Body of pancreas (tissue), 4 donors: ENCODE results near the gene SHOC2. TPM values are rescaled to one million over a fixed set of nuclear protein-coding genes. Genes with fewer than 3 reads are reported as not detected.

Experiments used
- ATAC-seq: fragments of 150-250 bp; one replicate; pipeline ENCODE4 v1.9.1; 2016
- DNase-seq, 4 donors: peaks; one replicate each; pipeline ENCODE4 v3.0.0-alpha.2; 2019
- H3K27ac ChIP-seq, 4 donors: fragments of 200-600 bp; sonication (generic); 1 replicate in 3 of 4; 2 replicates in 1 of 4; pipeline versions ENCODE4 v1.5.1 to v1.6.1; 2016 to 2019; ENCODE audit warnings: mild to moderate bottlenecking in 1 of 4, mixed read lengths in 1 of 4, moderate library complexity in 1 of 4
- H3K27me3 ChIP-seq, 2 donors: fragments of 200-600 bp; sonication (generic); one replicate each; pipeline ENCODE4 v1.6.0; 2016; ENCODE audit warnings: mild to moderate bottlenecking in 1 of 2
- H3K36me3 ChIP-seq, 2 donors: fragments of 200-600 bp; sonication (generic); replicated peaks in 1 of 2; 2 replicates each; pipeline ENCODE4 v1.5.1; 2016; ENCODE audit warnings: low read depth in 2 of 2; ENCODE audit not compliant: insufficient read depth in 1 of 2
- H3K4me1 ChIP-seq: fragments of 200-600 bp; sonication (generic); one replicate; pipeline ENCODE4 v1.6.0; 2016
- H3K4me3 ChIP-seq, 2 donors: fragments of 200-600 bp; sonication (generic); 1 replicate in 1 of 2; 2 replicates in 1 of 2; pipeline ENCODE4 v1.5.1; 2016 to 2019
- H3K9me3 ChIP-seq, 3 donors: fragments of 200-600 bp; sonication (generic); 1 replicate in 2 of 3; 2 replicates in 1 of 3; pipeline ENCODE4 v1.5.1; 2016
- CTCF ChIP-seq, 7 experiments: fragments of 450-650 bp in 4 of 7; fragments of 200-600 bp in 3 of 7; sonication (generic) in 3 of 7; IDR thresholded peaks; one replicate each; pipeline ENCODE4 v1.5.1; 2016 to 2019; ENCODE audit warnings: antibody characterized with exemption in 7 of 7
- POLR2A ChIP-seq, 3 donors: fragments of 450-650 bp; IDR thresholded peaks; one replicate each; pipeline ENCODE4 v1.6.1; 2016; ENCODE audit warnings: antibody characterized with exemption in 3 of 3, mild to moderate bottlenecking in 2 of 3
- WGBS, 2 donors: methylation state at CpG; one replicate each; pipeline ENCODE4 v1.1.5; 2017; 5-methylcytosine and 5-hydroxymethylcytosine counted together
- intact Hi-C: fragments of 100-400 bp; cut with DNase I; formaldehyde crosslinking; loops from one replicate; pipeline ENCODE4 v1.15.1; 2023
- total RNA-seq, 2 donors: library from RNA; depleted of rRNA; stranded (reverse); fragments of >200 nt; gene quantifications; one replicate each; pipeline ENCODE4 v1.1.0, GENCODE V29; 2016

SHOC2 gene
- total RNA-seq, 2 donors from 2014 or later = 24.1 to 26.0 TPM

- DNase-seq (no peak), ATAC-seq (no peak)
- H3K9me3 ChIP-seq = no peaks in the 10 kb centered on the region
- peaks cover 0 to 5% of the 10 kb centered on the region in 2 donors for H3K36me3 ChIP-seq
- TF ChIP-seq CTCF (IDR thresholded peaks at IDR 0.05) (no peak), POLR2A (IDR thresholded peaks at IDR 0.05) (no peak)
- no peaks in the 10 kb centered on the region for H3K27me3 ChIP-seq
- 95 to 100% methylated on average over 1 of the region's 1 CpG for WGBS, 2 donors
- H3K4me1 ChIP-seq = peaks cover 16% of the 10 kb centered on the region
- no peak overlapping the region for H3K4me3 ChIP-seq
- H3K27ac ChIP-seq = no peak overlapping the region
- intact Hi-C loops = no loop called here
Observed at GRCh38 chr10:111004016-111004415, 84.6 kb downstream of the SHOC2 start.

- Histone ChIP-seq H3K27me3 (no peaks in the 10 kb centered on the region), H3K4me1 (no peaks in the 10 kb centered on the region), H3K9me3 (no peaks in the 10 kb centered on the region), H3K36me3 (peaks cover 0 to 7% of the 10 kb centered on the region in 2 donors), H3K4me3 (no peak overlapping the region), H3K27ac (no peak overlapping the region)
- no peak for ATAC-seq
- no peak for TF ChIP-seq POLR2A (IDR thresholded peaks at IDR 0.05)
- no peak for TF ChIP-seq CTCF (IDR thresholded peaks at IDR 0.05)
- intact Hi-C loops = no loop called here
- 95 to 98% methylated on average over 2 of the region's 2 CpGs for WGBS, 2 donors
- no peak for DNase-seq
Observed at GRCh38 chr10:111007486-111007885, 88.1 kb downstream of the SHOC2 start.

- WGBS, 2 donors = 33 to 59% methylated on average over 1 of the region's 1 CpG
- intact Hi-C loops = no loop called here
- H3K4me1 ChIP-seq = no peaks in the 10 kb centered on the region
Observed at GRCh38 chr10:111015181-111015580, 95.8 kb downstream of the SHOC2 start.

DNA sequence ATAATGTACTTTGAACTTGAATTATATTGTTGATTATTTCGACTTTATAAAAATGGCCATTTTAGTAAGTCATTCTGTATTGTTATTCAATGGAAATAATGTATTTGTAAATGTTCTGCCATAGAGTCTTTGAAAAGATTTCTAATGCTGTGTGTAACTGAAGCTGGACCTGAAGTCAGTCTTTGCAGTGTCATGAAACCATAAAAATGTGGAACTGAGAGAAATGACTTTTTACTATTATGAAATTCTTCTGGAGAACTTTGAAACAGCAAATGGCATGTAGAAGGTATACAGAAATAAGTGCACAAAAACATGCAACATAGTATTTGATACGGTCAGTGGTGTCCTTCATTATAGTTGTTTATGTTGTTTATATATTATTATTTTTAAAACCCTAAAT is 97.7 kb downstream of the SHOC2 start:
- DNase-seq (no peak), ATAC-seq (no peak)
- TF ChIP-seq POLR2A (IDR thresholded peaks at IDR 0.05) (no peak), CTCF (IDR thresholded peaks at IDR 0.05) (no peak)
- Histone ChIP-seq H3K36me3 (no peaks in the 10 kb centered on the region), H3K4me1 (no peaks in the 10 kb centered on the region), H3K9me3 (no peaks in the 10 kb centered on the region), H3K27me3 (no peaks in the 10 kb centered on the region), H3K4me3 (no peak overlapping the region), H3K27ac (no peak overlapping the region)
- intact Hi-C loops = no loop called here
- 42 to 46% methylated on average over 2 of the region's 2 CpGs for WGBS, 2 donors

More at GRCh38 chr10:111015181-111015580, 95.8 kb downstream of the SHOC2 start:
- H3K27me3 ChIP-seq = no peaks in the 10 kb centered on the region
- H3K4me3 ChIP-seq = no peak overlapping the region
- peaks cover 0 to 2% of the 10 kb centered on the region in 2 donors for H3K36me3 ChIP-seq
- TF ChIP-seq POLR2A (IDR thresholded peaks at IDR 0.05) = no peak
- TF ChIP-seq CTCF (IDR thresholded peaks at IDR 0.05) = no peak
- DNase-seq (no peak), ATAC-seq (no peak)
- H3K9me3 ChIP-seq = no peaks in the 10 kb centered on the region
- no peak overlapping the region for H3K27ac ChIP-seq

- ATAC-seq = no peak
- H3K36me3 ChIP-seq = no peaks in the 10 kb centered on the region
- intact Hi-C loops = no loop called here
- no peak for DNase-seq
- no peak overlapping the region for H3K4me3 ChIP-seq
- no peaks in the 10 kb centered on the region for H3K4me1 ChIP-seq
- TF ChIP-seq CTCF (IDR thresholded peaks at IDR 0.05) (no peak), POLR2A (IDR thresholded peaks at IDR 0.05) (no peak)
- H3K27me3 ChIP-seq = no peaks in the 10 kb centered on the region
- H3K27ac ChIP-seq = no peak overlapping the region
- H3K9me3 ChIP-seq = no peaks in the 10 kb centered on the region
Observed at GRCh38 chr10:111018021-111018420, 98.6 kb downstream of the SHOC2 start.
